Liver (tissue), 9 donors: ENCODE results near the gene MAVS. TPM values are rescaled to one million over a fixed set of nuclear protein-coding genes. Genes with fewer than 3 reads are reported as not detected.

Experiments
- DNase-seq: peaks from one replicate; pipeline ENCODE4 v3.0.0-alpha.2; 2017; ENCODE audit warnings: low spot score
- H3K27ac ChIP-seq, 2 donors: one replicate each; pipeline ENCODE4 v1.7.0; 2013; ENCODE audit warnings: inconsistent platforms in 2 of 2, low read length in 2 of 2, control low read depth in 1 of 2, low read depth in 1 of 2, mild to moderate bottlenecking in 1 of 2
- H3K27me3 ChIP-seq, 4 donors: one replicate each; pipeline versions ENCODE4 v1.6.1 to v1.7.0; 2013; ENCODE audit warnings: low read length in 3 of 4, inconsistent platforms in 1 of 4, mild to moderate bottlenecking in 1 of 4, moderate library complexity in 1 of 4; ENCODE audit not compliant: control insufficient read depth in 4 of 4, insufficient read depth in 4 of 4
- H3K36me3 ChIP-seq, 4 donors: one replicate each; pipeline versions ENCODE4 v1.6.1 to v1.7.0; 2013; ENCODE audit warnings: low read length in 3 of 4, mild to moderate bottlenecking in 3 of 4, low read depth in 1 of 4, moderate library complexity in 1 of 4; ENCODE audit not compliant: control insufficient read depth in 4 of 4, insufficient read depth in 3 of 4
- H3K4me1 ChIP-seq, 4 donors: one replicate each; pipeline versions ENCODE4 v1.6.1 to v1.7.0; 2013; ENCODE audit warnings: low read length in 3 of 4, mild to moderate bottlenecking in 3 of 4, moderate library complexity in 1 of 4; ENCODE audit not compliant: control insufficient read depth in 4 of 4, insufficient read depth in 4 of 4
- H3K4me3 ChIP-seq, 3 donors: one replicate each; pipeline versions ENCODE4 v1.6.1 to v1.7.0; 2013; ENCODE audit warnings: low read length in 3 of 3, control low read depth in 1 of 3, low read depth in 1 of 3, mild to moderate bottlenecking in 1 of 3
- H3K9ac ChIP-seq, 2 donors: one replicate each; pipeline ENCODE4 v1.7.0; 2013; ENCODE audit warnings: low read length in 2 of 2, mild to moderate bottlenecking in 2 of 2, moderate library complexity in 2 of 2, control low read depth in 1 of 2, low read depth in 1 of 2
- H3K9me3 ChIP-seq, 4 donors: one replicate each; pipeline versions ENCODE4 v1.6.1 to v1.7.0; 2013; ENCODE audit warnings: low read length in 3 of 4; ENCODE audit not compliant: control insufficient read depth in 4 of 4
- ATF3 ChIP-seq: IDR thresholded peaks from 2 replicates; pipeline ENCODE4 v1.6.1; 2016; ENCODE audit warnings: antibody characterized with exemption
- CTCF ChIP-seq: fragments of 150-350 bp; IDR thresholded peaks from 2 replicates; pipeline ENCODE4 v1.5.1; 2017; ENCODE audit warnings: improper control_type of control experiment, low read depth, low read length; ENCODE audit not compliant: missing input control
- EGR1 ChIP-seq, 2 donors: IDR thresholded peaks; 2 replicates each; pipeline ENCODE4 v1.6.1; 2016 to 2018; ENCODE audit warnings: antibody characterized with exemption in 2 of 2, low read depth in 2 of 2
- FOXA1 ChIP-seq: IDR thresholded peaks from 2 replicates; pipeline ENCODE4 v1.6.1; 2016; ENCODE audit warnings: antibody characterized with exemption
- FOXA2 ChIP-seq: IDR thresholded peaks from 2 replicates; pipeline ENCODE4 v1.6.1; 2016; ENCODE audit warnings: antibody characterized with exemption
- GABPA ChIP-seq, 2 donors: IDR thresholded peaks in 1 of 2; conservative IDR thresholded peaks in 1 of 2; 2 replicates each; pipeline ENCODE4 v1.6.1; 2016; ENCODE audit warnings: antibody characterized with exemption in 2 of 2, mild to moderate bottlenecking in 1 of 2, moderate library complexity in 1 of 2
- HNF4A ChIP-seq, 2 donors: conservative IDR thresholded peaks; 2 replicates each; pipeline ENCODE4 v1.6.1; 2016; ENCODE audit warnings: antibody characterized with exemption in 2 of 2, mild to moderate bottlenecking in 2 of 2
- HNF4G ChIP-seq: IDR thresholded peaks from 2 replicates; pipeline ENCODE4 v1.6.1; 2016; ENCODE audit warnings: antibody characterized with exemption
- JUND ChIP-seq, 2 donors: IDR thresholded peaks; 2 replicates each; pipeline ENCODE4 v1.6.1; 2016; ENCODE audit warnings: antibody characterized with exemption in 2 of 2
- NR2F2 ChIP-seq: IDR thresholded peaks from 2 replicates; pipeline ENCODE4 v1.6.1; 2016; ENCODE audit warnings: antibody characterized with exemption
- RAD21 ChIP-seq, 2 donors: IDR thresholded peaks; 2 replicates each; pipeline ENCODE4 v1.6.1; 2016; ENCODE audit warnings: antibody characterized with exemption in 2 of 2, mild to moderate bottlenecking in 2 of 2
- RXRA ChIP-seq, 2 donors: IDR thresholded peaks; 2 replicates each; pipeline ENCODE4 v1.6.1; 2017 to 2018; ENCODE audit warnings: antibody characterized with exemption in 2 of 2, mild to moderate bottlenecking in 1 of 2
- SP1 ChIP-seq: IDR thresholded peaks from 2 replicates; pipeline ENCODE4 v1.6.1; 2018; ENCODE audit warnings: antibody characterized with exemption, mild to moderate bottlenecking
- TAF1 ChIP-seq: conservative IDR thresholded peaks from 2 replicates; pipeline ENCODE4 v1.6.1; 2016; ENCODE audit warnings: antibody characterized with exemption, mild to moderate bottlenecking
- YY1 ChIP-seq: IDR thresholded peaks from 2 replicates; pipeline ENCODE4 v1.6.1; 2016; ENCODE audit warnings: antibody characterized with exemption, mild to moderate bottlenecking
- WGBS: extraction: QIAGEN DNeasy Blood & Tissue Kit; methylation state at CpG from one replicate; pipeline ENCODE4 v1.1.7; 2013; 5-methylcytosine and 5-hydroxymethylcytosine counted together
- polyA plus RNA-seq, 2 donors: library from polyadenylated mRNA; stranded (reverse) in 1 of 2; unstranded in 1 of 2; fragments of 200-250 nt in 1 of 2; fragments of >200 nt in 1 of 2; fragmentation: Nextera tagmentation in 1 of 2; extraction: Ambion mirVana in 1 of 2; gene quantifications; one replicate each; pipeline versions ENCODE4 v1.2.1 to v1.2.3, GENCODE V29; 2013 to 2015
- total RNA-seq, 2 donors: library from RNA; depleted of rRNA; stranded (reverse); fragments of >200 nt; gene quantifications; one replicate each; pipeline ENCODE4 v1.2.3, GENCODE V29; 2014
- TF ChIP-seq, protein P1 (sequence below): IDR thresholded peaks from 2 replicates; pipeline ENCODE4 v1.6.1; 2016; ENCODE audit warnings: antibody characterized with exemption
- donor health status: healthy.
- donor health status: healthy.
- donor health status: healthy.
- donor health status: healthy.
- donor health status: healthy.

MAVS gene
- total and polyA plus RNA-seq, 4 donors = 4.7 to 20.9 (median 11.9) TPM

DNA sequence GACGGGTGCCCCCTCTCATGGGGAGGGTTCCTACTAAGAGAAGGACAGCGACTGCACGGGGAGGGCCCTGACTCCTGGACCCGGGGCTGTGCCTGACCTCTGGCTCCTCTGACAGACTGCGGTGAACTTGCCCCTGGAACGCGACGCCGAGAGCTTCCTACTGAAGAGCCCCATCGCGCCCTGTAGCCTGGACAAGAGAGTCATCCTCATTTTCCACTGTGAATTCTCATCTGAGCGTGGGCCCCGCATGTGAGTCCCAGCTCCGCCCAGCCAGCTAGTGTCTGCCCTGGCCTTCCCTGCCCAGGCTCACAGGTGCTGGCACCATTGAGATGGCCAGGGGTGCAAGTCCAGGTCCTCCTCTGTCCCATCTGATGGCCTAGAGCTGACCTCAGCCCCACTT is 43.3 kb upstream of the MAVS start:
- Histone ChIP-seq H3K9ac (no peak overlapping the region), H3K36me3 (peaks cover 0 to 10% (median 4%) of the 10 kb centered on the region in 4 donors), H3K9me3 (no peaks in the 10 kb centered on the region), H3K4me1 (peaks cover 20 to 40% (median 32%) of the 10 kb centered on the region in 4 donors), H3K27ac (peak overlapping the region; percentile 30 to 71), H3K4me3 (no peak overlapping the region), H3K27me3 (no peaks in the 10 kb centered on the region)
- TF ChIP-seq GABPA (IDR thresholded peaks at IDR 0.05 in 1 of 2, conservative IDR thresholded peaks at IDR 0.05 in 1 of 2) (no peak), RAD21 (IDR thresholded peaks at IDR 0.05) (no peak), HNF4G (no peak), NR2F2 (no peak), FOXA2 (no peak), RXRA (IDR thresholded peaks at IDR 0.05) (no peak), EGR1 (IDR thresholded peaks at IDR 0.05; ENCODE audit: low read depth in 2 of 2) (no peak), FOXA1 (no peak), JUND (IDR thresholded peaks at IDR 0.05) (no peak), YY1 (no peak)
- 91% methylated on average over 14 of the region's 14 CpGs for WGBS
- DNase-seq = no peak

GRCh38 chr20:3803854-3804253 is 42.8 kb upstream of the MAVS start:
- H3K4me1 ChIP-seq = peaks cover 17 to 37% (median 28%) of the 10 kb centered on the region in 4 donors
- H3K4me3 ChIP-seq = no peak overlapping the region
- DNase-seq = no peak
- no peak overlapping the region for H3K9ac ChIP-seq
- WGBS = 88% methylated on average over 6 of the region's 6 CpGs
- H3K27me3 ChIP-seq = no peaks in the 10 kb centered on the region
- no peak for TF ChIP-seq FOXA2
- TF ChIP-seq NR2F2 = no peak
- no peak for TF ChIP-seq FOXA1
- no peak overlapping the region for H3K27ac ChIP-seq
- H3K9me3 ChIP-seq = no peaks in the 10 kb centered on the region
- H3K36me3 ChIP-seq = peaks cover 0 to 10% (median 4%) of the 10 kb centered on the region in 4 donors

GRCh38 chr20:3804254-3804751 is 42.3 kb upstream of the MAVS start:
- Histone ChIP-seq H3K27me3 (no peaks in the 10 kb centered on the region), H3K27ac (no peak overlapping the region), H3K4me1 (peaks cover 17 to 35% (median 25%) of the 10 kb centered on the region in 4 donors), H3K9me3 (no peaks in the 10 kb centered on the region), H3K36me3 (peaks cover 0 to 10% (median 4%) of the 10 kb centered on the region in 4 donors), H3K9ac (no peak overlapping the region), H3K4me3 (no peak overlapping the region)
- DNase-seq = no peak
- TF ChIP-seq GABPA (IDR thresholded peaks at IDR 0.05 in 1 of 2, conservative IDR thresholded peaks at IDR 0.05 in 1 of 2) (no peak), JUND (IDR thresholded peaks at IDR 0.05) (no peak)
- WGBS = 89% methylated on average over 11 of the region's 11 CpGs

GRCh38 chr20:3804781-3805180 is 41.9 kb upstream of the MAVS start:
- Histone ChIP-seq H3K36me3 (peaks cover 0 to 10% (median 4%) of the 10 kb centered on the region in 4 donors), H3K4me1 (peaks cover 17 to 32% (median 25%) of the 10 kb centered on the region in 4 donors), H3K9me3 (no peaks in the 10 kb centered on the region), H3K9ac (no peak overlapping the region), H3K27me3 (no peaks in the 10 kb centered on the region), H3K27ac (no peak overlapping the region), H3K4me3 (no peak overlapping the region)
- WGBS = 96% methylated on average over 11 of the region's 11 CpGs
- no peak for TF ChIP-seq CTCF
- TF ChIP-seq TAF1 = no peak
- TF ChIP-seq FOXA2 = no peak
- TF ChIP-seq ATF3 = no peak
- TF ChIP-seq FOXA1 = no peak
- no peak for TF ChIP-seq NR2F2
- TF ChIP-seq, protein P1, sequence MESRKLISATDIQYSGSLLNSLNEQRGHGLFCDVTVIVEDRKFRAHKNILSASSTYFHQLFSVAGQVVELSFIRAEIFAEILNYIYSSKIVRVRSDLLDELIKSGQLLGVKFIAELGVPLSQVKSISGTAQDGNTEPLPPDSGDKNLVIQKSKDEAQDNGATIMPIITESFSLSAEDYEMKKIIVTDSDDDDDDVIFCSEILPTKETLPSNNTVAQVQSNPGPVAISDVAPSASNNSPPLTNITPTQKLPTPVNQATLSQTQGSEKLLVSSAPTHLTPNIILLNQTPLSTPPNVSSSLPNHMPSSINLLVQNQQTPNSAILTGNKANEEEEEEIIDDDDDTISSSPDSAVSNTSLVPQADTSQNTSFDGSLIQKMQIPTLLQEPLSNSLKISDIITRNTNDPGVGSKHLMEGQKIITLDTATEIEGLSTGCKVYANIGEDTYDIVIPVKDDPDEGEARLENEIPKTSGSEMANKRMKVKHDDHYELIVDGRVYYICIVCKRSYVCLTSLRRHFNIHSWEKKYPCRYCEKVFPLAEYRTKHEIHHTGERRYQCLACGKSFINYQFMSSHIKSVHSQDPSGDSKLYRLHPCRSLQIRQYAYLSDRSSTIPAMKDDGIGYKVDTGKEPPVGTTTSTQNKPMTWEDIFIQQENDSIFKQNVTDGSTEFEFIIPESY = no peak
- no peak for TF ChIP-seq EGR1 (IDR thresholded peaks at IDR 0.05; ENCODE audit: low read depth in 2 of 2)
- no peak for TF ChIP-seq SP1
- no peak for TF ChIP-seq JUND (IDR thresholded peaks at IDR 0.05)
- TF ChIP-seq HNF4G = no peak
- TF ChIP-seq HNF4A (conservative IDR thresholded peaks at IDR 0.05) = no peak
- DNase-seq = no peak
